Activated naive CD8-positive, alpha-beta T cell treated with anti-CD3 and anti-CD28 coated beads for 36 hours (primary cell): Measurements from ENCODE around the gene BCAS2. TPM values are rescaled to one million over a fixed set of nuclear protein-coding genes. Genes with fewer than 3 reads are reported as not detected.

ENCODE experiments used
- DNase-seq: peaks from one replicate; pipeline ENCODE4 v3.0.0; 2021
- H3K27ac Mint-ChIP-seq: one replicate; pipeline ENCODE4 v1.8.0; 2022; ENCODE audit warnings: mild to moderate bottlenecking, moderate library complexity, mixed read lengths
- H3K27me3 Mint-ChIP-seq: one replicate; pipeline ENCODE4 v1.8.0; 2022; ENCODE audit warnings: mild to moderate bottlenecking, mixed read lengths
- H3K36me3 Mint-ChIP-seq: one replicate; pipeline ENCODE4 v1.8.0; 2021; ENCODE audit warnings: mild to moderate bottlenecking, mixed read lengths
- H3K4me1 Mint-ChIP-seq: one replicate; pipeline ENCODE4 v1.8.0; 2021; ENCODE audit warnings: mixed read lengths
- H3K4me3 Mint-ChIP-seq: one replicate; pipeline ENCODE4 v1.8.0; 2022; ENCODE audit warnings: mild to moderate bottlenecking, moderate library complexity, mixed read lengths
- H3K9me3 Mint-ChIP-seq: one replicate; pipeline ENCODE4 v1.8.0; 2022; ENCODE audit warnings: mixed read lengths
- total RNA-seq, 2 experiments: library from RNA; stranded (reverse); gene quantifications; one replicate each; pipeline ENCODE4 v1.2.3, GENCODE V29; 2021

The BCAS2 gene
- total RNA-seq = 10 to 100 TPM; 68.0 to 69.1 TPM

DNA sequence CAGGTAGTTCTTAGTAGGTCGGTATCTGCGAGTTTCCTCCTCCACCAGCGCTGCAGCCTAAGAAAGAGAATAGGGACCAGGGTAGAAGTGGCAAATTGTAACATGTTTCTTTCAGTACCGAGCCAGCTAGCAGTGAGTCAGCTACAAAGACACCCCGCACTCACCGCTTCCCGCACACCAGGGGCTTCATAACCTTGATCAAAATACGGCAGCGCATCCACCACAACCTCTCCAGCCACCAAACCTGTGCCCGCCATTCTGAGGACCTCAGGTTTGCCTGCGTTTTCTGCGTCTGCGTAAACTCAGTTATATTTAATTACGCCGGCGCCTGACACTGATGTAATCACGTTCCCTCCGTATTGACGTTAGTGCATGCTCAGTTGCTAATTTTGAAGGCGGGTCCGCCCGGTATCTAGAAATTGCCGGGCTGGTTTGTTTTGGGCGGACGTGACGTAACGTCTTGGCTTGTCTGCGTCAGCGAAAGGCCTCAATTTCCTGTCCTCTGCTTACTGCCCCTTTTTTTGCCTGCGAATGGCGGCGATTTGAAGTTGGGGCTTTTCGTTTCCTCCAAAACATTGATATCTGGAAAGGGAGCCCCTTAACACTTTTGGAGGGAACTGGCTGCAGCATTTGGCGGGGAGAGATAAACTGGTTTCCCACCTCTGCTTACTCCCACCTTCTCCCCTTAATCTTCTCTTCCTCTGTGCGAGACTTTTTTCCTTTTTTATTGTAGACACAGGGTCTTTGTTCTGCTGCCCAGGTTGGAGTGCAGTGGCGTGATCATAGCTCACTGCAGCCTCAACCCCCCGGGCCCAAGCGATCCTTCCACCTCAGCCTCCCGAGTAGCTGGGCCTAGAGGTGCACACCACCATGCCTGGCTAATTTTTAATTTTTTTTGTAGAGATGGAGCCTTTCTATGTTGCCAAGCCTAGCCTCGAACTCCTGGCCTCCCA lies at the start of gene BCAS2:
Gene BCAS2, minus strand, starts transcription at position 281 of the 953 bp plus-strand sequence. Its CDS starts 24 bp downstream, at position 257.
- H3K36me3 Mint-ChIP-seq = peaks cover 26% of the 10 kb centered on the region
- H3K27ac Mint-ChIP-seq = peak within 1 kb of the TSS; percentile 97
- H3K4me1 Mint-ChIP-seq = peaks cover 18% of the 10 kb centered on the region
- DNase-seq = peak; percentile 91
- H3K27me3 Mint-ChIP-seq = no peaks in the 10 kb centered on the region
- peak within 1 kb of the TSS; percentile 97 for H3K4me3 Mint-ChIP-seq
- no peaks in the 10 kb centered on the region for H3K9me3 Mint-ChIP-seq

GRCh38 chr1:114627107-114627506 lies 45.7 kb upstream of the BCAS2 start:
- Mint-ChIP-seq H3K27me3 (peaks cover 19% of the 10 kb centered on the region), H3K36me3 (no peaks in the 10 kb centered on the region), H3K9me3 (peaks cover 5% of the 10 kb centered on the region), H3K4me1 (no peaks in the 10 kb centered on the region), H3K27ac (no peak overlapping the region), H3K4me3 (no peak overlapping the region)
- no peak for DNase-seq

GRCh38 chr1:114623364-114623763 lies 41.9 kb upstream of the BCAS2 start:
- H3K4me3 Mint-ChIP-seq = no peak overlapping the region
- H3K27ac Mint-ChIP-seq = no peak overlapping the region
- DNase-seq = no peak
- H3K4me1 Mint-ChIP-seq = no peaks in the 10 kb centered on the region
- no peaks in the 10 kb centered on the region for H3K27me3 Mint-ChIP-seq
- H3K9me3 Mint-ChIP-seq = no peaks in the 10 kb centered on the region
- H3K36me3 Mint-ChIP-seq = no peaks in the 10 kb centered on the region

- no peak for DNase-seq
- Mint-ChIP-seq H3K4me3 (no peak overlapping the region), H3K36me3 (peaks cover 3% of the 10 kb centered on the region), H3K27ac (no peak overlapping the region), H3K9me3 (no peaks in the 10 kb centered on the region), H3K4me1 (no peaks in the 10 kb centered on the region), H3K27me3 (no peaks in the 10 kb centered on the region)
These were observed 39.0 kb upstream of the BCAS2 start for GRCh38 chr1:114620419-114620818.

DNA sequence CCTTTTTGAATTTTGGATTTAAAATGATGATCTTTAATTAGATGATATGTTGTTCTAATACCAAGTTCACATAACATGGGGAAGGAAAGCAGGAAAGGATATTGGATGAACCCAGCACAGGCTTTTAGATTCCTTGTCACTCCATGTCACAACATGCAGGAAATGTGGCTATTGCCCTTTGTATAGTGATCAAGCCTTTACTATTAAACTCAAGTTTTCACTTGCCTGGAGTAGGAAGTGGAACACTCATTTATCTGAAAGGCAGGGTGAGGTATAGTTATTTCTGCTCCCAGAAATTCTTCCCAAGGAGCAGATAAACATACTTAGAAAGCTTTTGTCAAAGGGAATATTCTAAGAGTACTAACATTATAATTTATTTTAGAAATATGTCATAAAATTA lies 37.2 kb upstream of the BCAS2 start:
- no peaks in the 10 kb centered on the region for H3K9me3 Mint-ChIP-seq
- no peaks in the 10 kb centered on the region for H3K27me3 Mint-ChIP-seq
- DNase-seq = no peak
- no peaks in the 10 kb centered on the region for H3K4me1 Mint-ChIP-seq
- H3K27ac Mint-ChIP-seq = no peak overlapping the region
- H3K4me3 Mint-ChIP-seq = no peak overlapping the region
- H3K36me3 Mint-ChIP-seq = peaks cover 3% of the 10 kb centered on the region

DNA sequence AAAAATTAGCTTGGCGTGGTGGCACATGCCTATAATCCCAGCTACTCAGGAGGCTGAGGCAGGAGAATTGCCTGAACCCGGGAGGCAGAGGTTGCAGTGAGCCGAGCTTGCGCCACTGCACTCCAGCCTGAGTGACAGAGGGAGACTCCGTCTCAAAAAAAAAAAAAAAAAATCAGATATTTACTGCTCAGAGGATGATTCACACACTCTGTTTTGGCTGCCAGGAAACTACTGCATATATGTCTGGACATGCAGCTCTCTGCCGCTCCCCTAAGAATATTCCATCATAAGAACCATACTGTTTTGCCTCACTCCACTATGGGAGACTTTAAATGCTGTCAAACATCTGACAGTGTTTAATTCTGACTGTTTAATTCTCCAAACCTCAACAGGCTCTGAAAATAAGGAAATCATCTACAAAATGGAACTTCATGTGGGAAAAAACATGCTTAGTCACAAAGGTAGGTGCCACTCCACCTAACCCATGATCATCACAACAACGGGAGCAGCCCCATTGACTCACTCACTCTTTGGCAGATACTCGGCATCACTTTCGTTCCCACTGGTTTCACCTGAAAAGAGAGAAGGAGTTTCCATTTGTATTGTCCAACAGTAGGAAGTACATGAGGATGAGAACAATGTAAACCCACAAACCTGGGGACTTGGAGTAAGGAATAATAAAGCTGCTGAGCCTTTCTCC lies 29.3 kb upstream of the BCAS2 start:
- Mint-ChIP-seq H3K27me3 (no peaks in the 10 kb centered on the region), H3K27ac (no peak overlapping the region), H3K9me3 (no peaks in the 10 kb centered on the region), H3K4me1 (no peaks in the 10 kb centered on the region), H3K36me3 (no peaks in the 10 kb centered on the region), H3K4me3 (no peak overlapping the region)
- no peak for DNase-seq

DNA sequence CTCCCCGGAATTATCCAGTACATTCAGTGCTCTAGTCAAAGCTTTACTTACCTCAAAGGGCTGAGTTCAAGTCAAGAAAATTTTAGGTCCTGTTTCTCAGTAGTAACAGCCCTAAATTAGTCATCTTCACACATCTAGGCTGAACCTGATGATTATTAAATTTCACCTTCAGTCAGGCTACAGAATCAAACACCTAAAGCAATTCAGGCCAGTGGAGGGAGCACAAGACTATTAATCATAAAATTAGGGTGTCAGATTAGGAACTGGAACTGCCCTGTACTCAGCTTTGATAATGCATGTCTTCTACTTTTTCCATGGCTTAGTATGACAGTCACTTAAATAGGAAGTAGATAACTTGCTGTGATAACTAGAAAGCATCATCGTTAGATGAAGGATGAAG lies 28.4 kb upstream of the BCAS2 start:
- H3K36me3 Mint-ChIP-seq = no peaks in the 10 kb centered on the region
- no peak overlapping the region for H3K27ac Mint-ChIP-seq
- H3K27me3 Mint-ChIP-seq = no peaks in the 10 kb centered on the region
- H3K4me3 Mint-ChIP-seq = no peak overlapping the region
- no peaks in the 10 kb centered on the region for H3K4me1 Mint-ChIP-seq
- H3K9me3 Mint-ChIP-seq = no peaks in the 10 kb centered on the region
- no peak for DNase-seq

GRCh38 chr1:114609026-114609425 lies 27.6 kb upstream of the BCAS2 start:
- Mint-ChIP-seq H3K9me3 (no peaks in the 10 kb centered on the region), H3K4me3 (no peak overlapping the region), H3K27ac (no peak overlapping the region), H3K36me3 (no peaks in the 10 kb centered on the region), H3K4me1 (no peaks in the 10 kb centered on the region), H3K27me3 (no peaks in the 10 kb centered on the region)
- no peak for DNase-seq

DNA sequence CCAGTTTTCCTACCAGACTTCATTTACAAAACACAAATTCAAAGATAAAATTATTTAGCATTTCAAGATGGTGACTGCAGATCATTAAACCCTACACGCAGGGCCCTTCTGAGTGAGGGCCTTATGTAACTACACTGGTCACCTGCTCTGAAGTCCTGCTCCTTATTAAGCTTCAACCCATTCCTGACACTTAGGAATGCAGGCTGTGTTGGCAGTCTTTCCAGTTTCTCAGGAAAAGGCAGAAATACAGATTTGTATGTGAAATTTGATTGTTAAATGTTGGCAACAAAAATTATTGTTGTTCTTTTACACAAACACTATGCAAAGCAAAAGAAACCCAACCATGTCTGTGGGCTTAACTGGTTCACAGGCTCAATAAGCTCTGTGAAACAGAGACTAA lies 25.8 kb upstream of the BCAS2 start:
- Mint-ChIP-seq H3K27ac (no peak overlapping the region), H3K9me3 (no peaks in the 10 kb centered on the region), H3K36me3 (no peaks in the 10 kb centered on the region), H3K4me3 (no peak overlapping the region), H3K4me1 (no peaks in the 10 kb centered on the region), H3K27me3 (no peaks in the 10 kb centered on the region)
- DNase-seq = no peak

DNA sequence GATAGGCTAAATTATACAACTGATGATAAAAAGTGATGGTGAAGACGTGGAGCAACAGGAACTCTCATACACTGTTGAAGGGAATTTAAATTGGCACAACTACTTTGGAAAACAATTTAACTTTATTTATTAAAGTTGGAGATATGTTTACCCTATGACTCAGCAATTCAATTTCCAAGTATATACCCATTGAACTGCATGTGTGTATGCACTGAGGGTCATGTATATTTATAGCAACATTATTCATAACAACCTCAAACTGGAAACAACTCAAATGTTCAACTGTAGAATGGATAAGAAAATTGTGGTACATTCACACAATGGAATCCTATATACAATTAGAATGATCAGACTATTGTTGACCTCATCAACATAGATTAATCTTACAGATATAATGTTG lies 16.5 kb upstream of the BCAS2 start:
- no peak for DNase-seq
- H3K36me3 Mint-ChIP-seq = no peaks in the 10 kb centered on the region
- no peak overlapping the region for H3K4me3 Mint-ChIP-seq
- no peaks in the 10 kb centered on the region for H3K9me3 Mint-ChIP-seq
- H3K27me3 Mint-ChIP-seq = peaks cover 6% of the 10 kb centered on the region
- H3K4me1 Mint-ChIP-seq = no peaks in the 10 kb centered on the region
- H3K27ac Mint-ChIP-seq = no peak overlapping the region

GRCh38 chr1:114595602-114596001 lies 14.2 kb upstream of the BCAS2 start:
- Mint-ChIP-seq H3K27me3 (peaks cover 9% of the 10 kb centered on the region), H3K9me3 (no peaks in the 10 kb centered on the region), H3K4me3 (no peak overlapping the region), H3K27ac (no peak overlapping the region), H3K36me3 (no peaks in the 10 kb centered on the region), H3K4me1 (no peaks in the 10 kb centered on the region)
- DNase-seq = no peak

- H3K36me3 Mint-ChIP-seq = no peaks in the 10 kb centered on the region
- H3K4me1 Mint-ChIP-seq = no peaks in the 10 kb centered on the region
- H3K27me3 Mint-ChIP-seq = peaks cover 9% of the 10 kb centered on the region
- no peak overlapping the region for H3K27ac Mint-ChIP-seq
- DNase-seq = no peak
- H3K4me3 Mint-ChIP-seq = no peak overlapping the region
- no peaks in the 10 kb centered on the region for H3K9me3 Mint-ChIP-seq
These were observed 12.6 kb upstream of the BCAS2 start for GRCh38 chr1:114594046-114594445.

DNA sequence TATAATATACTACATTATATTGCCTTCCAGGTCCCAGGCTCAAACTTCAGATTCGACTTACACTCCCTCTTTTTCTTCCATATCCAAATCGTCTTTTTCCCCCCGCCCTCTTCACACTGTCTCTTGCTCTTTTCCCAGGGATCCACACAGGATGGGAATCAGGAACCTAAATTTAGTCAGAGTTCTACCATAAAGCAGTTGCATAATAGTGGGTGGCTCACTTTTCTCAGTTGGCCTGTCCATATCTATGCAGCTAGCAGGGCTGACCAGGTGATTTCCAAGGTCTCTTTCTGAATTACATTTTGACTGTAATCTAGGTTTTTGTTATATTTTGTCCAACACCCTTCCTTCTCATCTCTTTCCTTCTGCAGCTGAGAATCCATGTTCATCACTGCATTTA lies 7.7 kb upstream of the BCAS2 start:
- no peak overlapping the region for H3K27ac Mint-ChIP-seq
- no peaks in the 10 kb centered on the region for H3K4me1 Mint-ChIP-seq
- no peak for DNase-seq
- no peaks in the 10 kb centered on the region for H3K36me3 Mint-ChIP-seq
- H3K9me3 Mint-ChIP-seq = no peaks in the 10 kb centered on the region
- H3K4me3 Mint-ChIP-seq = no peak overlapping the region
- H3K27me3 Mint-ChIP-seq = peaks cover 3% of the 10 kb centered on the region

GRCh38 chr1:114588196-114588689 lies 6.8 kb upstream of the BCAS2 start:
- DNase-seq = no peak
- H3K27me3 Mint-ChIP-seq = peaks cover 3% of the 10 kb centered on the region
- H3K27ac Mint-ChIP-seq = no peak overlapping the region
- no peaks in the 10 kb centered on the region for H3K4me1 Mint-ChIP-seq
- H3K4me3 Mint-ChIP-seq = no peak overlapping the region
- H3K36me3 Mint-ChIP-seq = peaks cover 2% of the 10 kb centered on the region
- no peaks in the 10 kb centered on the region for H3K9me3 Mint-ChIP-seq

DNA sequence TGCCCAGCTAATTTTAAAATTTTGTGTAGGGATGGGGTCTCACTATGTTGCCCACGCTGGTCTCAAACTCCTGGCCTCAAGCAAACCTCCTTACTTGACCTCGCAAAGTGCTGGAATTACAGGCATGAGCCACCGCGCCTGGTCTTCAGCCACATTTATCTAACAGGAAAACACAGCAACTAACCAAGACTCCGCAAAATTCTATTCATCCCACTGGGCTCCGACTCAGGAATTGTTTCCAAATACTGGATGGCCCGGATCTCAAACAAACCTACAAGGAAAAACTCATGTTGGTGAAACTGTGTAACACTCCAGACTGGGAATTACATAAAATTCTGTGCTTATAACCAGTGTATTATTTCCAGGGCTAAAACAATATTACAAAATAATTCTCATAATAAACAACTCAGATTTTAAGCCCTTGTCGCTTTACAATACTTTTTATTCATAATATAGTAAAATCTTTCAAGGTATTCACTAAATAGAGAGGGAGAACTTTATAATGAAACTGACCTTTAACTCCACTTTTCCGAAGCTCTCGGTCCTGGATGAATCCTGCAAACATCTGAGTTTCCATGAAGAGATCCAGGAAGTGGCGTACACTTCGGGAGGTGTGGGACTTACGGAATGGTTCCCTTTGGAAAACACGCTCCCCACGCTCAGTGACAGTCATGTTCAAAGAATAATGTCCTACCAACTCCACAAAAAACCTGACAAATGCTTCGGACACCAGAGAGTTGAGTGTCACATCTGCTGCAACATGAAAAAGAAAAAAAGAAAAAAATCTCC lies 6.0 kb upstream of the BCAS2 start:
- Mint-ChIP-seq H3K4me1 (no peaks in the 10 kb centered on the region), H3K27me3 (peaks cover 3% of the 10 kb centered on the region), H3K4me3 (no peak overlapping the region), H3K36me3 (peaks cover 4% of the 10 kb centered on the region), H3K27ac (no peak overlapping the region), H3K9me3 (no peaks in the 10 kb centered on the region)
- DNase-seq = no peak
